Breast epithelium (tissue), 4 donors: ENCODE measurements around the gene GALNT6. TPM values are rescaled to one million over a fixed set of nuclear protein-coding genes. Genes with fewer than 3 reads are reported as not detected.

Experiments used
- DNase-seq, 2 donors: peaks; one replicate each; pipeline ENCODE4 v3.0.0-alpha.2; 2019; ENCODE audit warnings: low spot score in 2 of 2
- H3K27ac ChIP-seq, 2 donors: fragments of 200-600 bp; sonication (generic) in 1 of 2; one replicate each; pipeline ENCODE4 v1.5.1; 2016 to 2019; ENCODE audit warnings: mild to moderate bottlenecking in 1 of 2
- H3K27me3 ChIP-seq, 2 donors: fragments of 200-600 bp; sonication (generic) in 1 of 2; one replicate each; pipeline versions ENCODE4 v1.5.1 to v1.6.0; 2017 to 2019; ENCODE audit warnings: control low read depth in 1 of 2, mild to moderate bottlenecking in 1 of 2
- H3K36me3 ChIP-seq: fragments of 200-600 bp; one replicate; pipeline ENCODE4 v1.5.1; 2019
- H3K4me1 ChIP-seq, 2 donors: fragments of 200-600 bp; sonication (generic); one replicate each; pipeline ENCODE4 v1.5.1; 2016 to 2019; ENCODE audit warnings: control low read depth in 1 of 2
- H3K4me3 ChIP-seq, 3 donors: fragments of 200-600 bp; sonication (generic); 1 replicate in 2 of 3; 2 replicates in 1 of 3; pipeline ENCODE4 v1.5.1; 2016 to 2019; ENCODE audit warnings: mild to moderate bottlenecking in 3 of 3, moderate library complexity in 2 of 3
- H3K9me3 ChIP-seq, 2 donors: fragments of 200-600 bp; sonication (generic) in 1 of 2; one replicate each; pipeline ENCODE4 v1.5.1; 2016 to 2019; ENCODE audit warnings: control low read depth in 1 of 2
- CTCF ChIP-seq, 3 donors: fragments of 450-650 bp; IDR thresholded peaks; one replicate each; pipeline ENCODE4 v1.5.1; 2016 to 2017; ENCODE audit warnings: antibody characterized with exemption in 3 of 3, mild to moderate bottlenecking in 3 of 3, moderate library complexity in 3 of 3
- POLR2A ChIP-seq: fragments of 450-650 bp; IDR thresholded peaks from one replicate; pipeline ENCODE4 v1.6.1; 2016; ENCODE audit warnings: antibody characterized with exemption, mild to moderate bottlenecking, moderate library complexity
- POLR2AphosphoS5 ChIP-seq, 3 donors: sonication (generic); formaldehyde crosslinking; IDR thresholded peaks; one replicate each; pipeline ENCODE4 v1.6.1; 2017; ENCODE audit warnings: antibody characterized with exemption in 3 of 3
- intact Hi-C: fragments of 100-400 bp; cut with DNase I; formaldehyde crosslinking; loops from one replicate; pipeline ENCODE4 v1.15.1; 2023; ENCODE audit warnings: low total_unique reads
- total RNA-seq, 3 donors: library from RNA; depleted of rRNA; stranded (reverse); fragments of >200 nt; gene quantifications; one replicate each; pipeline ENCODE4 v1.1.0, GENCODE V29; 2016

GALNT6 gene
- total RNA-seq, 3 donors from 2014 or later = 5.8 to 55.8 (median 48.2) TPM

- Histone ChIP-seq H3K4me1 (no peaks in the 10 kb centered on the region), H3K27me3 (no peaks in the 10 kb centered on the region), H3K27ac (no peak within 1 kb of the TSS), H3K36me3 (no peaks in the 10 kb centered on the region), H3K4me3 (no peak within 1 kb of the TSS), H3K9me3 (no peaks in the 10 kb centered on the region)
- TF ChIP-seq POLR2AphosphoS5 (IDR thresholded peaks at IDR 0.05) = no peak
- intact Hi-C loops = loop anchor here (10.0 kb wide), 1 partner anchor 232 kb away; no protein-coding TSS in a partner anchor
- no peak for DNase-seq
Observed at GRCh38 chr12:51346581-51346980, 44.6 kb downstream of the GALNT6 start, which contains the start of gene CELA1. Gene CELA1 (minus strand): TSS chr12:51346679. CDS start chr12:51346638, 41 bp downstream.

- Histone ChIP-seq H3K4me3 (no peak overlapping the region), H3K36me3 (no peaks in the 10 kb centered on the region), H3K27me3 (no peaks in the 10 kb centered on the region), H3K9me3 (no peaks in the 10 kb centered on the region), H3K4me1 (no peaks in the 10 kb centered on the region), H3K27ac (no peak overlapping the region)
- no peak for DNase-seq
- no peak for TF ChIP-seq POLR2AphosphoS5 (IDR thresholded peaks at IDR 0.05)
- no peak for TF ChIP-seq CTCF (IDR thresholded peaks at IDR 0.05)
- intact Hi-C loops = loop anchor here (1.0 to 10.0 kb wide), 2 partner anchors 27 to 231 kb away; no protein-coding TSS in a partner anchor
Observed at GRCh38 chr12:51345681-51346080, 45.5 kb downstream of the GALNT6 start.

DNA sequence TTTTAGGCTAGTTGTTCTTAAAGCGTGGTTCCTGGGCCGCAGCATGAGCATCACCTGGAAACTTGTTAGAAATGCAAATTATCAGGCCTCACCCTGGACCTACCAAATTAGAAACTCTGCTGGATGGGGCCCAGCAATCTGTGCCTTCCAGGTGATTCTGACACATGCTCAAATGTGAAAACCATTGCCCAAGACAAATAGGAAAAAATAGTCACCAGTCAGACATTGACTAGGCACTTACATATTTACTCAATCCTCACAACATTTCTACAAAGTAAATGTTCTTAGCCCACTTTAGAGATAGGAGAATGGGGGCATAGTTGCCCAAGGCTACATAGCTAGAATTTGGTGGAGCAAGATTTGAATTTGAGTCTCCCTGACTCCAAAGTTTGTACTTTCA, 48.0 kb downstream of the GALNT6 start:
- DNase-seq = no peak
- no peaks in the 10 kb centered on the region for H3K9me3 ChIP-seq
- no peak overlapping the region for H3K4me3 ChIP-seq
- no peaks in the 10 kb centered on the region for H3K36me3 ChIP-seq
- H3K27ac ChIP-seq = no peak overlapping the region
- H3K4me1 ChIP-seq = no peaks in the 10 kb centered on the region
- intact Hi-C loops = loop anchor here (5.0 to 10.0 kb wide), 2 partner anchors 71 to 228 kb away; partner anchors contain the start of gene SMAGP
- TF ChIP-seq POLR2A (no peak), CTCF (IDR thresholded peaks at IDR 0.05) (no peak), POLR2AphosphoS5 (IDR thresholded peaks at IDR 0.05) (no peak)
- H3K27me3 ChIP-seq = no peaks in the 10 kb centered on the region

GRCh38 chr12:51342416-51342815, 48.8 kb downstream of the GALNT6 start:
- DNase-seq = no peak
- no peaks in the 10 kb centered on the region for H3K9me3 ChIP-seq
- no peaks in the 10 kb centered on the region for H3K4me1 ChIP-seq
- no peaks in the 10 kb centered on the region for H3K36me3 ChIP-seq
- intact Hi-C loops = loop anchor here (5.0 to 10.0 kb wide), 2 partner anchors 70 to 228 kb away; partner anchors contain the start of gene SMAGP
- no peak overlapping the region for H3K27ac ChIP-seq
- no peak overlapping the region for H3K4me3 ChIP-seq
- TF ChIP-seq POLR2AphosphoS5 (IDR thresholded peaks at IDR 0.05) (no peak), POLR2A (no peak), CTCF (IDR thresholded peaks at IDR 0.05) (no peak)
- H3K27me3 ChIP-seq = no peaks in the 10 kb centered on the region

GRCh38 chr12:51341251-51342007, 49.8 kb downstream of the GALNT6 start:
- intact Hi-C loops = loop anchor here (5.0 to 10.0 kb wide), 2 partner anchors 69 to 227 kb away; partner anchors contain the start of gene SMAGP

More at GRCh38 chr12:51341251-51342007, 49.8 kb downstream of the GALNT6 start:
- H3K36me3 ChIP-seq = no peaks in the 10 kb centered on the region
- peak; percentile 58 to 60 for DNase-seq
- H3K4me3 ChIP-seq = peak overlapping the region in 2 of 3 donors; percentile 16 to 53
- H3K27me3 ChIP-seq = no peaks in the 10 kb centered on the region
- H3K27ac ChIP-seq = peak overlapping the region; percentile 16 to 40
- TF ChIP-seq CTCF (IDR thresholded peaks at IDR 0.05) = peak; percentile 98 to 99 (median 98)
- peak in 2 of 3 donors; percentile 48 to 57 for TF ChIP-seq POLR2AphosphoS5 (IDR thresholded peaks at IDR 0.05)
- no peak for TF ChIP-seq POLR2A
- H3K4me1 ChIP-seq = no peaks in the 10 kb centered on the region
- H3K9me3 ChIP-seq = no peaks in the 10 kb centered on the region
